Fibroblast of the conjunctiva (primary cell): ENCODE measurements around the gene USP6.
"Not testable (repeated sequence)": the region's sequence is repeated elsewhere in the genome, so short reads cannot be mapped to it uniquely, and the experiment has no call there.

Source experiments
- DNase-seq: peaks from one replicate; pipeline ENCODE4 v3.0.0-alpha.2; 2010; ENCODE audit warnings: low read depth

USP6 gene

GRCh38 chr17:5135726-5136579 lies 20.1 kb downstream of the USP6 start:
- DNase-seq: no peak

DNA sequence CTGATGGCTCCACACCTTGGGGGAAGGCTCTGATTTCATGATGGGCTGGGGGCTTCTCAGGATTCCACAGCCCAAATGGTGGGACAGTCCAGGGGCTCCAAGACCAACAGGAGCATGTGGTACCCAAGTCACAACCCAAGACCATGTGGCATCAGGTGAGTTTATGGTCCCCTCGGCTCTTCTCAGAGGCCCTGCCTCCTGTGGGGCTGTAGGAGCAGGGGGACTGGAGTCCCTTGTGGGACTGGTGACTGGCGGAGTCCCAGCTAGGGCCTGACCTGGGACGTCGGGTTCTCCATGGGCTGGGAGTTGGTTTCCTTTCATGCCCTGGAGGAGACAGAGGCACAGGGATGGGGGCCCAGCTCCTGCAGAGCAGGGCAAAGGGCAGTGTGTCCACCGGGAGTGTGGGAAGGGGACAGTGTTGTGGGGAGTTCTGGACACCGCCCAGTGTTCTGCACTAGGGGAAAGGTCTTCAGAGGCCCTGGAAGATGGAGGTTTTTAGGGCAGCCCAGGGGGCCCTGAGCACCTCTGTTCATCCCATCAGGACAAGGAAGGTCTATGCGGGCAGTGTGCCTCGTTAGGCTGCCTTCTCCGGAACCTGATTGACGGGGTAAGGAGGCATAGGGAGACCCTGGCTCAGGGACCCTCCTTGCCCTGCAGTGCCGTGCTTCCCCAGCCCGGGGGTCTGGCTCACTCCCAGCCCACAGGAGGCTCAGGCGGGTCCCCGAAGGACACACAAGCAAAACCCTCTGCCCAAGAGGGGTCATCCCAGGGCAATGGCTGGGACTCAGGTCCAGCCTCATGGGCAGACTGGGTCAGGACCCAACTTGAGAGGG lies 21.0 kb downstream of the USP6 start:
- not testable (repeated sequence) for DNase-seq

DNA sequence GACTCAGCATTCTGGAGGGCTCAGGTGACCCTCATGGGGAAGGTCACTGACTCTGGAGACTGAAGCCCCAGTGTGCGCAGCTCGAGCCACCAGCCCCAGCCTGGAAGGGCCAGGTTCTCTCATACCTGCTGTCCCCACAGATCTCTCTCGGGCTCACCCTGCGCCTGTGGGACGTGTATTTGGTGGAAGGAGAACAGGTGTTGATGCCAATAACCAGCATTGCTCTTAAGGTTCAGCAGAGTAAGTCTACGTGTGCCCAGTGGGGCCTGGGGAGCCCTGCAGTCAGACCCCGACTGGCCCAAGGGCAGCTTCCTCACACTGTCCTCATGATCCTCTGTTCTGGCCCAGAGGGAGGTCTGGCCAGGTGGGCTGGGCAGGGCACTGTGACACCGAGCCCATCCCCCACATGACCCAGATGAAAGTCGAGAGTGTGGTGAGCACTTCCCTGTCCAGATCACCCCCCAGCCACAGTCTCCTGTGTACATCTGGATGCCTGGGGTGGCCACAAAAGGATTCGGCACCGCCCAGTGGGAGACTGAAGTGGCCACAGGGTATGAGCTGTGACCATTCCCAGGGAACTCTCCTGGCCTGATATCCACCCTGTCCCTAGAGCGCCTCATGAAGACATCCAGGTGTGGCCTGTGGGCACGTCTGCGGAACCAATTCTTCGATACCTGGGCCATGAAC lies 21.8 kb downstream of the USP6 start:
- DNase-seq: not testable (repeated sequence)

- not testable (repeated sequence) for DNase-seq
These were observed 22.3 kb downstream of the USP6 start for GRCh38 chr17:5138198-5138544.

DNA sequence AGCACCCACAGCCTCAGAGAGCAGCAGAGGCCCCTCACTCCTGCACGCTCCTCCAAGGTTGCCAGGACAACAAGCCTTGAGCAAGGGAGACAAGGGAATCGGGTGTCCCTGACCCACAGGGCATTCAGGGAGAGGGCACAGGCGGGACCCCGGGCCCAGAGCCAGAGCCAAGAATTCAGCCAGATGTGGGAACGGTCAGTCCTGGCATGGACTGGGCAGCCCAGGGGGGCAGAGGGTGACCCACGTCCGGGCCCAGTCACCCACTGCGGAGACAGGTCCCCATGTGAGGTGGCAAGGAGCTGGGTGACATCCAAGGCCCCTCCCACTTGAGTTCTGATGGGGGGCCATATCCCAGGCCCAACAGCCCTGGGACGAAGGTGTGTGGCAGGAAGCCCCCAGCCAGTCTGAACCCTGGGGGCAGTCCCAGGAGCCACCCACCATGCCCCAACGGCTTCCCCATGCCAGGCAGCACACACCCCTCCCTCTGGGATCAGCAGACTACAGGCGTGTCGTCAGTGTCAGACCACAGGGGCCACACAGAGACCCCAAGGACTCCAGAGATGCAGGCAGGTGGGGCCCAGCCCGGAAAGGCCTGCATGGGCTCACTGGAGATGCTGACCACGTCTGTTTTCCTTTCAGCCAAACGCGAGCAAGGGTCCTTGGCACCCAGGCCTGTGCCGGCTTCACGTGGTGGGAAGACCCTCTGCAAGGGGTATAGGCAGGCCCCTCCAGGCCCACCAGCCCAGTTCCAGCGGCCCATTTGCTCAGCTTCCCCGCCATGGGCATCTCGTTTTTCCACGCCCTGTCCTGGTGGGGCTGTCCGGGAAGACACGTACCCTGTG lies 23.0 kb downstream of the USP6 start:
- DNase-seq: no peak

DNA sequence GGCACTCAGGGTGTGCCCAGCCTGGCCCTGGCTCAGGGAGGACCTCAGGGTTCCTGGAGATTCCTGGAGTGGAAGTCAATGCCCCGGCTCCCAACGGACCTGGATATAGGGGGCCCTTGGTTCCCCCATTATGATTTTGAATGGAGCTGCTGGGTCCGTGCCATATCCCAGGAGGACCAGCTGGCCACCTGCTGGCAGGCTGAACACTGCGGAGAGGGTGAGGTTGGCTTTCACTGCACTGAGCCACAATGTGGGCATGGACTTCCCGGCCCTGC lies 23.6 kb downstream of the USP6 start:
- DNase-seq: no peak

GRCh38 chr17:5142877-5143276 lies 27.0 kb downstream of the USP6 start:
- DNase-seq: not testable (repeated sequence)

DNA sequence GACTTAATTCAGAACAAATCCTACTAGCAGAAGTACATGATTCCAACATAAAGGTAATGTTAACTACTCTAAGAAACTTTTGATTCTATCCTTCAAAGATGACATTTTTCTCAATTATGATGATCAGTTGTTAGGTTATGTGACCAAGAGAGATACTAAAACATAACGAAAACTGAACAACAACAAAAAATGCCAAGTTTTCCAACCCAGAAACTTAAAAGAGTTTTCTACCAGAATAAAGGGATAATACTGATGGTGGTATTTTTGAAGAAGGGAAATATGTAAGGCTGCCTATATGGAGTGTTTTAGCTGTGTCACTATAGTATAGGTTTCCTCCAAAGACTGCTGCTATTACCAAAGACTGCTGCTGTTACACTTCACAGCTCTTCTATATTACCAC lies 30.3 kb downstream of the USP6 start:
- DNase-seq: not testable (repeated sequence)

DNA sequence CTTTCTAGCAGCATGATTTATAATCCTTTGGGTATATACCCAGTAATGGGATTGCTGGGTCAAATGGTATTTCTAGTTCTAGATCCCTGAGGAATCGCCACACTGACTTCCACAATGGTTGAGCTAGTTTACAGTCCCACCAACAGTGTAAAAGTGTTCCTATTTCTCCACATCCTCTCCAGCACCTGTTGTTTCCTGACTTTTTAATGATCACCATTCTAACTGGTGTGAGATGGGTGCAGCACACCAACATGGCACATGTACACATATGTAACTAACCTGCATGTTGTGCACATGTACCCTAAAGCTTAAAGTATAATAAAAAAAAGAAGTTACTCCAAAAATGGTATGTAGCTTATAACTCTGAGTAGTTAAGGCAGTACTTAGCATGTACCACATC lies 44.9 kb downstream of the USP6 start:
- DNase-seq: not testable (repeated sequence)

DNA sequence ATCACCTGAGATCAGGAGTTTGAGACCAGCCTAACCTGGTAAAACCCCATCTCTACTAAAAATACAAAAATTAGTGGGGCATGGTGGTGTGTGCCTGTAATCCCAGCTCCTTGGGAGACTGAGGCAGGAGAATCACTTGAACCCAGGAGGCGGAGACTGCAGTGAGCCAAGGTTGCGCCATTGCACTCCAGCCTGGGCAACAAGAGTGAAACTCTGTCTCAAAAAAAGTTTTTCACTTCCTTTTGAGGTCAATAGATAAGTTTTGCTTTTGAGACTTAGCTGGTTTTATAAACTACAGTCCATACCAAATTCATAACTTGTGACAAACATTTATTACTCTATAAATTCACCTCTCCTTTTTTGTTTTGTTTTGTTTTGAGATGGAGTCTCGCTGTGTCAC lies 46.0 kb downstream of the USP6 start:
- DNase-seq: not testable (repeated sequence)

GRCh38 chr17:5164436-5164835 lies 48.6 kb downstream of the USP6 start:
- no peak for DNase-seq

GRCh38 chr17:5165791-5166564 lies 50.1 kb downstream of the USP6 start:
- not testable (repeated sequence) for DNase-seq

DNA sequence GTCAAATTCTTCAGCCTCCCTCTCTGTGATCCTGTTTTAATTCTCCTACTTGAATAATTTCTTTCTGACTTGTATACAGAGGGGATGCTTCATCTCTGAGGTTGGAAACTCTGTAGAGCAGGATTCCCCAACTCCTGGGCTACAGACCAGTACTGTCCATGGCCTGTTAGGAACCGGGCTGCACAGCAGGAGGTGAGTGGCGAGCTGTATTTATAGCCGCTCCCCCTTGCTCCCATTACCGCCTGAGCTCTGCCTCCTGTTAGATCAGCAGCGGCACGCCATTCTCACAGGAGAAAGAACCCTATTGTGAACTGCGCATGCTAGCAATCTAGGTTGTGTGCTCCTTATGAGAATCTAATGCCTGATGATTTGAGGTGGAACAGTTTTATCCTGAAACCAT lies 59.2 kb downstream of the USP6 start:
- not testable (repeated sequence) for DNase-seq

DNA sequence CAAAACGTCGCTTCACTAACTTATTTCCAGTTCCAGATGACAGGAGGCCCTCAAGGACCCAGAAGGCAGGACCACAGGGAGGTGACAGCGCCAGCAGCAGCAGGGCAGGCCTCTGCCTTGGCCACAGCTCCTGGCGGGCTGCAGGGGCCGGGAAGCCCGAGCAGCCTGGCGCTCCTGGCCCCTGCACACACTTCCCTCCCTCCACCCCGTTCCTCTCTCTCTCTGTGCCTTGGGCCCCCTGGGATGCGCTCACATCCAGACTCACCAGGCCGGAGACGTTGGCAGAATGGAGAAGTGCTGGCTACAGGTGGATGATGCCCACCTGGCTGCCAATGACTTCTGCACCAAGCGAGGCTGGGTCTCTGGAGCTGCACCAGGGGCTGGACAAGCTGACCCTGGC lies 63.2 kb downstream of the USP6 start:
- DNase-seq: no peak

DNA sequence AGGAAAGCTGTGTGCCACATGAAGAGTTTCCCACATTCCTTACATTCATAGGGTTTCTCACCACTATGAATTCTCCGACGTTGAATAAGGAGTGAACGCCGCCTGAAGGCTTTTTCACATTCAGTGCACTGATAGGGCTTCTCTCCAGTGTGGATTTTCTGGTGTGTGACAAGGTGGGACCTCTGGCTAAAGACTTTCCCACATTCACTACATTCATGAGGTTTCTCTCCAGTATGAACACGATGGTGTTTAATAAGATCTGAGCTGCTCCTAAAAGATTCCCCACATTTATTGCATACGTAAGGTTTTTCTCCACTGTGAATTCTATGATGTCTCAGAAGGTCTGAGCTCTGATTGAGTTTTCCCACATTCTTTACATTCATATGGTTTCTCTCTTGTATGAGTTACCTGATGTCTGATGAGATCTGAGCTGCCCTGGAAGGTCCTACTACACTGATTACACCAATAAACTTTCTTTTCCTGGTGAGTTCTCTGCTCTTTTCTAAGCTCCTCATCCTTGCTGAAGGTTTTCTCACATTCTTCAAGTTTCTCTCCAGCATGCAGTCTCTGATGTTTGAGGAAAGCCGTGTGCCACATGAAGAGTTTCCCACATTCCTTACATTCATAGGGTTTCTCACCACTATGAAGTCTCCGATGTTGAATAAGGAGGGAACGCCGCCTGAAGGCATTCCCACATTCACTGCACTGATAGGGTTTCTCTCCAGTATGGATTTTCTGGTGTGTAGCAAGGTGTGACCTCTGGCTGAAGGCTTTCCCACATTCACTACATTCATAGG lies 65.9 kb downstream of the USP6 start:
- DNase-seq: no peak

DNA sequence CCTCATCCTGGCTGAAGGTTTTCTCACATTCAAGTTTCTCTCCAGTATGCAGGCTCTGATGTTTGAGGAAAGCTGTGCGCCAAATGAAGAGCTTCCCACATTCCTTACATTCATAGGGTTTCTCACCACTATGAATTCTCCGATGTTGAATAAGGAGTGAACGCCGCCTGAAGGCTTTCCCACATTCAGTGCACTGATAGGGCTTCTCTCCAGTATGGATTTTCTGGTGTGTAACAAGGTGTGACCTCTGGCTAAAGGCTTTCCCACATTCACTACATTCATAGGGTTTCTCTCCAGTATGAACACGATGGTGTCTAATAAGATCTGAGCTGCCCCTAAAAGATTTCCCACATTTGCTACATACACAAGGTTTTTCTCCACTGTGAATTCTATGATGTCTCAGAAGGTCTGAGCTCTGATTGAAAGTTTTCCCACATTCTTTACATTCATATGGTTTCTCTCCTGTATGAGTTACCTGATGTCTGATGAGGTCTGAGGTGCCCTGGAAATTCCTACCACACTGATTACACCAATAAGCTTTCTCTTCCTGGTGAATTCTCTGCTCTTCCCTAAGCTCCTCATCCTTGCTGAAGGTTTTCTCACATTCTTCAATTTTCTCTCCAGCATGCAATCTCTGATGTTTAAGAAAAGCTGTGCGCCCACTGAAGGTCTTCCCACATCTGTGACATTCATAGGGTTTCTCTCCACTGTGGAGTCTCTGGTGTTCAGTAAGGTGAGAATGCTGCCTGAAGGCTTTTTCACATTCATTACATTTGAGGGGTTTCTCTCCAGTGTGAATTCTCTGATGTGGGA lies 67.0 kb downstream of the USP6 start:
- DNase-seq: no peak

DNA sequence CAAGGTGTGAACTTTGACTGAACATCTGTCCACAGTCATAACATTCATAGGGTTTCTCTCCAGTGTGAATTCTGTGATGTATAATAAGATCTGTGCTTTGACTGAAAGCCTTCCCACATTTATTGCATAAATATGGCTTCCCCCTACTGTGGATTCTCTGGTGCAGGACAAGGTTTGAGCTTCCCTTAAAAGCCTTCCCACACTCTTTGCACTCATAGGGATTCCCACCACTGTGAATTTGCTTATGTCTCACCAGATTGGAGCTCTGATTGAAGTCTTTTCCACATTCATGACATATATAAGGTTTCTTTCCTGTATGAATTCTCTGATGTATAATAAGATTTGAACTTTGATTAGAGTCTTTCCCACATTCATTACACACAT lies 67.6 kb downstream of the USP6 start:
- DNase-seq: no peak

DNA sequence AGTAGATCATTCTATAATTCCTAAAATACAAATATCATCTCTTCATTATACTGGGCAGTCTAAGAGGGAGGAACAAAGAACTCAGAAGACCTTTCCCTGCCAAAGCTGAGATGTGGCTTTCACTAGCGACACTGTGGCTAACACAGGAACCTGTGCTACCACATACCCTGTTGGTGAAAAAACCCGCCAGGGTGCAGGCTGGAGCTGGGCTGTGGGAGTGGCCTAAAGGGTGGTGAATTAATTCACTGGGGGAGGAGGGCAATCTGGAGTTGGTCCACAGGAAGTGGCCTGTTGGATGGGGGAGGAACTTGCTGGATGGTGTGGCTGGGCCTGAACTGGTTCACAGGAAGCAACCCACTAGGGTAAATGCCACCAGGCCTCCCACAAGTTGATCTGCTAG lies 68.5 kb downstream of the USP6 start:
- no peak for DNase-seq
